IPS DF 4.7 (cell line): ENCODE results near the gene ZNF474.

ENCODE experiments used
- DNase-seq: peaks from one replicate; pipeline ENCODE4 v3.0.0-alpha.2; 2013; ENCODE audit warnings: low spot score; ENCODE audit errors: extremely low read depth

Gene ZNF474

DNA sequence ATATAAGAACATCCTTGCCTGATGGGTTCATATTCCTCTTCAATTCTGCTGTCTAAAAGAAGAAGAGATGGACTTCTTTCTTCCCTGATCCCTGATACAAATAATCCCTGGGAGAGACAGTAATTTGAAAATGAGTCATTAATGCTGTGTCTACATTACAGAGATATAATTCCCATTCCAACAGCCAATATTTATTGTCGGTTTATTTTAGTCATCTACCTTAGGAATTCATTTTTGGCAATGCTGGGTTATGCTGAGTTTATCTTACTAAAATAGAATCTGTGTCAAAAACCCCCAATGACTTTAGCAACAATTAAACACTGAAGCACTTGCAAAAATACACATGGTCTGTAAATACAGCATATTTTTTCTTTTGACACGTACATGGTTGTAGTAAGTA, 23.9 kb downstream of the ZNF474 start:
- no peak for DNase-seq

DNA sequence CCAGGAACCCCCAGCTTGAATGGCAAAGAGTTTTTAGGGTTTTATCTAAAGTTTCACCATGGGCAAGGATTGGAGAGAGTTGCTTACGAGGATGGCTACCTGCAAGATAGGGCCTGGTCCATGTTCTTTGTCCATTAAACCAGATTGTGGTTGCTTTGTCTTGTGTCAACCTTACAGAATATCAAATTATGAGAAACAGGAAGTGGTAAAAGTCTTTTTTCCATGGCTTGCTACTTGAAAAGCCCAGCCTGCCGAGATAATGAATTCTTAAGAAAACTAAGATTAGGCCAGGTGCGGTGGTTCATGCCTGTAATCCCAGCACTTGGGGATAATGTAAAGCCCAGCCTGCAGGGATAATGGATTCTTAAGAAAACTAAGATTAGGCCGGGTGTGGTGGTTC, 24.4 kb downstream of the ZNF474 start:
- no peak for DNase-seq

DNA sequence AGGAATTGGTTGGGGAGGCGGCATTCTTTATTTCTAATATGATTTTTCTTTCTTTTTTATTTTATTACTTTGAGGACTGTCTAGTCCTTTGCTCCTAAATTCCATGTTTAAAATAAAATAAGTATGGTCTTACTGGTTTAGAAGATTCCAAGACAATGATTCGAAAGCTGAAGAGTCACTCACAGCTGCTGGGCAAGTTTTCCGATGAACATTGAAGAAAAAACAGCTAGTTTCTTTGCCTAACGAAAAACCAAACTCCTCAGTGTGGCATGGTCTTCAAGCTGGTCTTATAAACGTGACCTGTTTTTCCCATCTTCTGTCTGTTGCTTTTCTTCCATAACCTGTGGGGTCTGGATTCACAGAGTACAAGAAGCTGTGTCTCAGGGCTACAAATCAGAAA, 25.1 kb downstream of the ZNF474 start:
- DNase-seq = no peak

DNA sequence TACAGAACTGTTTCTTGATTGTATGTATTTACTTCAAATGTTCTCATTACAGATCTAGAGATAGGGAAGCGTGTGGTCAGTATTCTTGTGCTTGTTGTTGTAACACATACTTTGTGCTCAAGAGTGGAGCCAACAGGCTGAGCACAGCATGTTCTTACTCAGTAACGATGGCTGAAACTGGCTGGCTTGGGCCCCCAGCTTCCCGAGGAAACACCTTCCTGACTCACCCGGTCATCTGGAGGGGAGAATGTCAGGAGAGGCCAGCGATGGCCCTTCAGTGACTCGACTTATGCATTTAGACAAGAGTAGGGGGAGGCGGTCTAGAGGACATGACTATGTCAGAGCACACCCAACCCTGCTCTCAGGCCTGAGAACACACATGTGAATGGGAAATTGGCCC, 25.6 kb downstream of the ZNF474 start:
- DNase-seq = no peak

DNA sequence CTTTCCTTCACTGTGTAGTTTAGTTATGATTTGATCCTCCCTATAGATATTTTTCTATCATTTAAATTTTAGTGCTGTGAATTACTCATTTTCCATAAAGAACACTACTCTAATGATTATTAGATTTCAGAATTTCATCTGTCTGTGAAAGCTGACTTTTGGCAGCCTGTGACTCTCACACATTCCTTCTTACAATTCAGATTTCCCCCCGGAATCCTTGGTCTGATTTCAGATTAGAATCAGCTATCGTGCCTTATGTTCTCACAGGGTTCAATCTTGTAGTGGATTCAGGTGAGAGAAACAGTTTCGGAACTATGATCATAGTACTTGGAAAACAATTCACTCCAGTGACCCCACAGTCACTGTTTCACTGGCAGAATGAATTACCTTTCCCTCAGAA, 26.2 kb downstream of the ZNF474 start:
- no peak for DNase-seq

DNA sequence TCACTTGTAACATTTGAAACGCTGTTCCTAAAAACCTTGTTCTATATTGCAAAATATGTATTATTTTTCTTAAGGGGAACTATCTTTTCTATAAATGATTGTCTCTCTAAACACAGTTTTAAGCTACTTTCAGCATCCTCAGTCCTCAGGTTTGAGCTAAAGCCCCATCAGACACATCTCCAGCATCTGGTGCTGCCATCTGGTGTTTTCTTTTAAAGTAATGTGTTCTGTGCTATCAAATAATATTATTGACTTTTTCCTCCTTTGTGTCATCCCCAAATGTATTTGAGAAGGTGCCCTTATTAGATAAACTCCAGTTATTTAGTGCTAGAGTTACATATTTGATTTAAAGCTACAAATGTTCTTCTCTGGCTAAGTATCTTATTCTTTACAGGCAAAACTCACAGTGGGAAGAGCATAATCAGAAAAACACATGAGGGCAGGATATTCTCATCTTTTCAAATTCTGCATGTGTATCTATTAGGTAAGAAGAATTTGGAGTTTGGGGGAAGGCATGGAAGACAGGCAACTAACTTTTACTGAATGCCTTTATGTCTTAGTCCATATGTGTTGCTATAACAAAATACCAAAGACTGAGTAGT, 27.5 kb downstream of the ZNF474 start:
- DNase-seq = no peak

DNA sequence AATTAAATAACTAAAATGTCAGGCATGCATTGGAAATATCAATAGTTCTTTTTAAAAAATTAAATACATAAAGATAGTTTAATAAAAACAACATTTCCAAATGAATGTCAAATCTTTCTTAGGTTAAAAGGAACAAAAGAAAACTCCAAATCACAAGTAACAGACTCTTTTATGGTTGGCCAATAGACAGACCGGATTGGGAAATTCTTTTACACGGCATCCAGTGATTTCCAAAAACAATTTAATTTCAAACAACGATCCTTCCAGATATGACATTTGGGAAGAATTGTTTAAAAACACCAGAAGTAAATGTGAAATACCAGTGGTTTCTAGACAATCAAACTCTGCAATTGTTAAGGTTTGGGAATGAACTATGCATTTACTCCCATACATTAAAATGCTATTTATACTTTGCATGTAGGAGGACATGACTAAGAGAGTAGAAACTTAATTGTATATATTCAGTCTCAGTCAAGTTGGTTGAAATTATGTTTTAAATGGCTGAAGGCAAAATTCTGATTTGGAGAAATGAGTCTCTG, 32.8 kb downstream of the ZNF474 start:
- DNase-seq = no peak

DNA sequence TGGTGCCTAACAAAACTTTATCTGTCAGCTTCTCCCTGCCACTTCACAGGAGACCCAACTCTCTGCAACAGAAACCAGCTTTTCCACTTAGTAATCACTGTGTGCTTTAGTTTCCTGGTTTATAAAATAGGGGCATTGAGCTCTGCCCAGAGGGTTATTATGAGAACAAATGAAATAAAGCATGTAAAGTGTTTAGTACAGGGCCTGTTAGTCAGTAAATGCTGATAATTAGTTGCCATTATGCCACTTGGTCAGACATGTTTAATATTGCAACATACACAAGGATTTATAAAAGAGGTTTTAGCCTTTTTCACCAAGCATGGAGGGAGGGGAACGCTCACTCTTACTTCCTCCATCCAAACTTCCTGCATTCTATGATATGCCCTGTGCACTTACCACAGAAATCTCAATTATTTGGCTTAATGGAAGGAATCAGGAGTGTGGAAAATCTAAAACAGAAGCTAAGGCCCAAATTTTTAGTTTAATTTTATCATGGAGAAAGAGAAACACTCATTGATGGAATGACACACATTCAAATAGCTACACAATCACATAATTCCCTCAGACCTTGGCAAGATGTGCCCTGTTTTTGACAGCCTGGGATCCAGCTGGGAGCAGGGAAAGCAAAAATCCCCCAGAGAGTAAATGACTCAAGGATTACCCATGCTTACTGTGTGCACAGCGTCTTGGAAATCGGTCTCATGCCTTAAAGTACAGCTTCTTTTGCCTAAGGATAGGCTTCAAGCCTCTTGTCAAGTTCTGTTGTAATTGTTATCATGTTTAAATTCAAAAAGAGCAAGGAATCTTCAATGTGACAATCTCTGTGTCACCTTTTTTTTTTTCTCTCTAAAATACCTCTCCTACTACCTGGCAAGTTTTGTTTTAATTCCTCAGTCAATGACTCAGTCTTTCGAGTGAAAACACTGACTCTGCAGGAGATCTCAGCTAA, 34.0 kb downstream of the ZNF474 start:
- no peak for DNase-seq

DNA sequence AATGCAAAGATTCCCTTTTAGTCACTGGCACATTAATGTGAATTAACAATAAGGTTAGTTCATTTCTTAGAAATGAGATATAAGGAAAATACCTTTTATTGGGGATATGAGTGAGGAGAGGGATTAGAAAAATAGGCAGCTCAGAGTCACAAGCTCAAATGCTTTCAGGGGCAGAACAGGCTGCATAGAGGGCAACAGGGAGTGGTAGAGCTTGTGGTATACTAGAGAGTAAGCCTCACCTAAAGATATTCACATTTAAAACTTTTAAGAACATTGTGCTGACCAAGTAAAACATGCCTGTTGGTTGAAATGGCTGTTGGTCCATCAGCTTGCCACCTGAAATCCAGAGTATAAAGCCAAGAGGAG, 34.7 kb downstream of the ZNF474 start:
- no peak for DNase-seq

DNA sequence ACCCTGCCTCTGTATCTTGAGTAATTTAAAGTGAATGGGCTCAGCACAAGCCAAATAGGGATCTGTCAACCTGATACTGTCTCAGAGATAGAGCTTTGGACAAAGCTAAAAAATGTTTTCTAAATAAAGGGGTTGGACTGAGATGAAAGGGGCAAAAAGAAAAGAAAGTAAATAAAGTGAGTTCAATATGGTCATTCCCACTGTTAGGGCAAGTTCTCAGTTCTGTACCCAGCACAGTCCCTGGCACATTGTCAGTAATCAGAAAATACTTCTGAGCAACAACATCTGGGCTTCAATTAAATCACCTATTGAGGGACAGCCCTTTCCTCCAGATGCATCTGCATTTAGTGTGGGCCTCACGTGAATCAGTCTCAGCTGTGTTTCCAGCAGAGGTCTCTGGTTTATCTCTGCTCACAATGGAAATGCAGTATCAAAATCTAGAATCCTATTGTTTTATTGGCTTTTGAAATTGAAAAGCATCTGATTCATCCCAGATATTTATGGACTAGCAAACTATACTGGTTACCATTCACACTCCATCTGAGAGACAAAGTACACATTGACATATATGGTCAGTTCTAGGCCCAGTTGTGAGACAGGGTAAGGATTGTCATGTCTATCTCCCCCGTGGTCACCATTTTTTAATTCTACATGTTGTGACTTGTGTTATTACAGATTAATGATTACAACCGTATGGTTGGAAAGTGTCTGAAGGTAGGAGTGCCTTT, 35.6 kb downstream of the ZNF474 start:
- DNase-seq = no peak

DNA sequence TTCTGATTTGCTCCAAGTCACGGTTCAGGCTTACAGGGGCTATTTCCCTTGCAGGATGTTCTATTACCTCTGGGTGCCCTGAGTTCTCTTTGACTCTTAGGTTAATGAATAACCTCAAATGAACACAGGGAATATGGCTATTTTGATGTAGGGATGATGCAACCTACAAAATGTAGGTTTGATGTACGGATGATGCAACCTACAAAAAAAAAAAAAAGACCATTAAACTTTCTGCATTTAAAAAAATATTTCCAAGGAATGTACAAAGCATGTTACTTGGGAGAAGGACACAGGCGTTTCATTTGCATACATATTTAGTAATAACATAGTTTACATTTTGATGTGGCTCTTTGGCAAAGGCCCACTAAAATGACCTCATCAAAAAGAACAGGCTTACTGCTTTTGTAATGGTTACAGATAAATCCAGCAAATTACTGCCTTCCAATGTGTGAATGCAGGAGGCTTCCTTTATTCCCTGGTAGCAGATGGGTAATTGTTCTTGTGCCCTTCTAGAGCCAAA, 36.3 kb downstream of the ZNF474 start:
- DNase-seq = no peak

DNA sequence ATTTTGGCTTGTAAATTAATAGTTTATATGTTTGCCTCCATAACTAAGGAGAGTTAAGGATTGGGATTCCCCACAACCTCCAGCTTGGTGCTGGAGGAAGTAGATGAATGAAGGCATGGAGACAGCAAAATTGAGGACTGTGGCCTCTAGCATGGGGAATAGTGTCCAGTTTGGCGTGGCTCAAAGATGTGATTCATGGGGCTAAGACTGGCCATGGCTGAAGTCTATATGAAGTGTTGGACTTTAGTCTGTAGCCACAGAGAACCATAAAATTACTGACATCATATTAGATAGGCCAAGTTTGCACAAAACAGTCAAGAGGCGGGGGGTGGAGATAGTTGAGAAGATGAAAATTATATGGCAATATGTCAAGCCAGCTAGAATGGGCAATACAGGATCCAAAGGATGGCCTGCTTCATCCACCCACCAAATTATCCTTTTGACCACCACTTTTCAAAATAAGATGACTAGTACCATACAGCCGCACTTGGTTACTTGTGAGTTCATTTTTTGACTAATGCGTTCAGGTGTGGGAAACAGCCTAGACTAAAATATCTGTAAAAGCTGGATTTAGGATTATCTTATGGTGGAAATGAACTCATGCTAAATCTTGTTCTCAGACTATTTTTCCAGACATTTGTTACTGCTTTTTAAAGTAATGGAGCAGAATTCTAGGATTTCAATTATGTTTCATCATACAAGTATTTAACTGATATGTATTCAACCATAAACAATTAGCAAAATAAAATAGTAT, 40.2 kb downstream of the ZNF474 start:
- DNase-seq = no peak

DNA sequence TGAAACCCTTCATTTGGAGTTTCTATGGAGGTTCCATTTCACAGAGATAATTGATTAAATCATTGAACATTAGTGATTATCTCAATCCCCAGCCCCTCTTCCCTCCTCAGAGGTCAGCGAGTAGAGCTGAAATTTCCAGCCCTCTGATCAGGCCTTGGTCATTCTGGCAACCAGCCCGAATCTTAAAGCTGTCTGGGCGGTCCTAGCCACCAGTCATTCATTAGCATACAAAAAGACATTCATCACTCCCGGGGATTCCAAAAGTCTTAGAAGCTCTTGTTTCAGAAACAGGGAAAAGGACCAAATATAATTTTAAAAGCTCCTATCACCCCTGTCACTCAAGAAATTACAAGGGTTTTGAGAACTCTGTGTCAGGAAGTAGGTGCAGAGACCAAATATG, 41.3 kb downstream of the ZNF474 start:
- no peak for DNase-seq

DNA sequence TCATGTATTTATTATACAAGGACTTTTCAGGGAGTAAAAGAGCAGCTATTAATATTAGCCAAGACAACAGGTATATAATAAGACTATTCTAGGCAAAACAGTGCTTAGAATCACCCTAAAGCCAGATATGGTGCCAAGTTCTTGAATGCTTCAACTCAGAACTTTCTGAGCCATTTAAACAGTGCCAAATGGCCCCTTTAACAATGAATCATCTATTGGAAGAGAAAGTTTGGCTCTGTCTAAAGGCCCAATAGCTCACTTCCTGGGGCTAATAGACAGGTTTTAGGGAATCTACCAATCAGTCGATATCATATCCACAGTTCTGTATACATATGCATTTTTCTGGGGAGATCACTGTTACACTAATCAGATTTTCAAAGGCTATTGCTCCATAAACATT, 42.9 kb downstream of the ZNF474 start:
- DNase-seq = no peak

DNA sequence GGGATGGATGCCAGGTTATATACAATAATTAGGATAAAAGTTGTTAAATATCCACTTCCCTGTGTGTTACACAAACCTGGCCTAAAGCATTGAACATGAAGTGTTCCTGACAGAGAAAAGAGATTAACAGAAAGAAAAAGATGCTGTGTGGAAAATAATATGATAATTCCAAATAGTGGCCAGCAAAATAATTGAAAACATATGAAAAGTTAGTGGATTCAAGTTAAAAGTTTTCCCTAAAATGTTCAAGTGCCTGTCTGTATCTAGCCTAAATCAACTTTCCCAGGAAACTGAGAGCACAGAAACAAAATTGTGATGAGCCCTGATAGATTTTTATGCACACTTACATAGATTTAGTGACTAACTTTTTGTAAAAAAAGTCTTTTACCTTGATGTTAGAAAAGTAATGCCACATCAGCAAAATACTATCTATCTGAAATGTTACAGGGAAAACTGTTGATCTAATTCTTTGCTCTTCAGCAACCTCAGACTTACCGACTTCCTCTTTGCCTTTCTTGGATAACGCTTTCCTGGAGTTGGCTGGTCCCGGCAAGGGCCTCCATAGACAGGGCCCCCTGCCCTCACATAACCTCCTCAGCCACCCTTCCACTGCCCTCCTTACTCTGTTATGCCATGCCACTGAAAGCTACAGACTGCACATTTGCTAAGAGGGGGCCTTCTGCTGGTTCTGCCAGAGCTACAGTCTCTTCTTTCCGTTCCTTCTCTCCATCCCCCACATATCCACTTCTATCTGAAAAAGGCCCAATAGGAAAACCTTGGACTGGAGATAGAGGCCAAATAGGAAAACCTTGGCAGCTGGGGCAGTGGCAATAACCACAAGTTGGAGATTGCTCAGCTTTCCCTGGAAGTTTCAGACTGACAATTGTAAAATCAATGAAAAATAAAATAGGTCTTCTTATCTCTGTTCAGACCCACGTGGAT, 44.4 kb downstream of the ZNF474 start:
- DNase-seq = no peak

DNA sequence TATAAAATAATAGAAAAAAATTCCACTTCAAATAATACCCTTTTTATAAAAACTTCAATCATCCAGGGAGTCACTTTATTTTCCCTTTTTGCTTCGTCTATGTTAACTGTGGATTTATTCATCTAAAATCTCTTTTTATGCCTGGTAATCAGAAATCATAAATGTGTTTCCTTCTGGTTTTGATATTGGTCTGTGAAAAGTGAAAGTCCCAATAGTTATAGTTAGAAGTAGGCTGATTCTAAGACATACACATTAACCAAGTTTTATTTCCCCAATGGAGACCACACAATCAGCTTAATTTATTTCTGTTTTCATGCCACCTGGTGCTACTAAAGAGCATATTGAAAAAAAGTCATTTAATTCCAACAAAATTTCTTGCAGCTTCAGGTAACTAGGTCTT, 45.7 kb downstream of the ZNF474 start:
- no peak for DNase-seq

DNA sequence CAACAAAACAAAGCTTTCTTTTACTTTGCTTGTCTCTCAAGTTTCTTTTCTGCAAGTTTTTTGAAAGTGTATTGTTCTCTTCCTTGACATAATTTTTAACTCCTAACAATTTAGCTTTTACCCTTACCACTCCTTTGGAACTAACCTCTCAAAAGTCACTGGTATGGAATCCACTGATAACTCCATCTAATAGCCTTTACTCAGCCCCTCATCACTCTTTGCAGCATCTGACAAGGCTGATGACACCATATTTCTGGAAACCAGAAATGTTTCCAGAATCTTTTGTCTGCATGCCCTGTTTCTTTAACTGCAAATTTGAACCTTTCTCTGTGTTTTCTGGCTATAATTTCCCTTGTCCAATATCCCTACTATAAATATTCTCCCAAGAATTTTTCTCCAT, 46.5 kb downstream of the ZNF474 start:
- DNase-seq = no peak

DNA sequence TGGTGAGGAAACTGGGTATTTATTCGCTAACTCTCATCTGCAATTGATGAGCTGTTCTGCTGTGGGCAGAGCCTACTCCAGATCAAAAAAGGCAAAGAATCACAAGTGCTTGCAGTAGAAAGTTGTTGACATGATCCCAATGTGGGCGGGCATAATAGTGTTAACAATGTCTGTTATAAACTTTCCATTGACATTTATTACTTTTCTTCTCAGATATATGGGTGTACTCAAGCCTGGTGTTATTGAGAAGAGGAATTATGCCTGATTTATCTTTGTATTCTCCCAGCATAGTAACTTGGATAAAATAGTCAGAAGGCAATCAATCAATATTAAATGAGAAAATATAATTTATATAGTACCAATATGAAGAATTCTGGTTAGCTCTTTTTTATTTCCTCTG, 47.8 kb downstream of the ZNF474 start:
- no peak for DNase-seq

DNA sequence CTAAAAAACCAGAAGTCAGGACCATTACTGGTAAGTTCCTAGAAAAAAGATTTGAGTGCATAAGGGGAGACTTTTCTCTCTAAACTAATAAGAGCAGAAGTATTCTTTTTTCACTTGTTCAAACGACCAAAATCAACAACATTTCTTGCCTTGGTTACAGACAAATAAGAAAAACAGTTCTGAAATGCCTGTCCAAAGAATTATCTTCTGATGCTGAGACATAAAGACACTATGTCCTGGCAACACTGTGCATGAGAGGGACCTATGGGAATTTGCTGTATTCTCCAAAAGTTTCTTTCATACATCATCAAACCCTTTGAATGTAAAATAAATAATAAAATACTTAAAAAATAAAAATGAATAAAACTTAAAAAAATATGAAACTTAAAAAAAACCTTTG, 50.4 kb downstream of the ZNF474 start:
- no peak for DNase-seq

DNA sequence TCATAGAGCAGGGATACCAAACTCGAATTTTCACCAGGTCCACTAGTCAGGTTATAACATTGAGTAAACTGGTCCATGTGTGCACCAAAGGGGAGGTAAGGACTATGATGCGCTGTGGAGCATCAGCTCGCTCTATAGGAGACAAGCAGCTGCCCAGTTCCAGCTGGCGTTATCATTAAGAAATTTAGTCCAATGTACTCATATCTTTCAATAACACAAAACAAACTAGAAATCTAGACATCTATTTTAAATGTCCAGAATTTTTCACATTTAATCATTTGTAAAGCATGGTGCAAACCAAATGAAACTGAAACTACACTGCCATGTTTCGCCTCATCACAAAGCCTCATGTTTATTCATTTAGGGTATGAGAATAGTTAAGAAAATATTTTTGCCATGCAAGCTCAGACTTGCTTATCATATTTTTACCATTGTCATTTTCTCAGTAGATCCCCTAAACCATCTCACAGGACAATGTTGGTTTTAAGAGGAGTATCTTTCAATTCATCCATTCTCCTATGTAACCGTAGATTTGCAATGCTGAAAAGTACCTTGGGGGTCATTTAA, 50.9 kb downstream of the ZNF474 start:
- DNase-seq = no peak
